Stimulated activated CD8-positive, alpha-beta memory T cell treated with anti-CD3 and anti-CD28 coated beads, Interleukin-7, amount 100 ng/mL, for 4 hours (primary cell): Measurements from ENCODE around the gene GPC1.

Source experiments
- DNase-seq, 2 donors: peaks; one replicate each; pipeline ENCODE4 v3.0.0-alpha.2; 2020; ENCODE audit warnings: low read depth in 2 of 2

GPC1 gene

DNA sequence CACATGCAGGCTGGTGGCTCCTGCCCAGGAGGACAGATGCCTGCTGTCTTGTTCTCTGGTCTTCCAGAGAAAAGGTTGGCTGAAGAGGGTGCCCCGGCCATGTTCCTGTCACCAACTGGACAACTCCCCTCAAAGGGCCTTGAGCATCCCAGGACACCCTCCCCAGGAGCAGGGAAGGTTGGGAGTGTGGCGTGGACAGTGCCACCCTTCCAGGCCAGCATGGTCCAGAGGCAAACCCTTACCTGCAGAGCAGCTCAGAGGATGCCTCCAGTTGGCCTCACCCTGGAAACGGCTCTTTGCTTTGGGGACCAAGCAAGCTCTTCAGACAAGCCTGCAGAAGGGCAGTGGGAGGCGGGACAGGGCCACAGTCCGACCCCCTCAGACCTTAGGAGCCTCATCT, 4.9 kb upstream of the GPC1 start:
- no peak for DNase-seq

DNA sequence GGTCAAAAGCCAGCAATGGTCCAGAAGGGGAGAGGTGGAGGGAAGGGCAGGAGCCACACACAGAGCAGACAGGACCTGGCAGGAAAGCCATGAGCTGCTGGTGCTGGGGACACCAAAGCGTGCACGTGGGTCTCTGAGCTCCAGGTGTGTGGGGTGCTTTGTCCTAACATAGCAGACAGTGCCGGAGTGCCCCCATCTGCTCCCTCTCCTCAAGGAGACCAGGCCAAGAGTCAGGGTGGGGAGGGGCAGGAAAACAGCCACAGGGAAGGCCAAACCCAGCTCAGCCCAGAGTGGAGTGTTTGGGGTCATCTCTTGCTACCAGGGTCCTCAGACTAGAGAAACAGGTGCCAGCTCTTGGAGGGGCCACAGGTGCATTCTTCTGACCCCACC, 4.2 kb upstream of the GPC1 start:
- no peak for DNase-seq

DNA sequence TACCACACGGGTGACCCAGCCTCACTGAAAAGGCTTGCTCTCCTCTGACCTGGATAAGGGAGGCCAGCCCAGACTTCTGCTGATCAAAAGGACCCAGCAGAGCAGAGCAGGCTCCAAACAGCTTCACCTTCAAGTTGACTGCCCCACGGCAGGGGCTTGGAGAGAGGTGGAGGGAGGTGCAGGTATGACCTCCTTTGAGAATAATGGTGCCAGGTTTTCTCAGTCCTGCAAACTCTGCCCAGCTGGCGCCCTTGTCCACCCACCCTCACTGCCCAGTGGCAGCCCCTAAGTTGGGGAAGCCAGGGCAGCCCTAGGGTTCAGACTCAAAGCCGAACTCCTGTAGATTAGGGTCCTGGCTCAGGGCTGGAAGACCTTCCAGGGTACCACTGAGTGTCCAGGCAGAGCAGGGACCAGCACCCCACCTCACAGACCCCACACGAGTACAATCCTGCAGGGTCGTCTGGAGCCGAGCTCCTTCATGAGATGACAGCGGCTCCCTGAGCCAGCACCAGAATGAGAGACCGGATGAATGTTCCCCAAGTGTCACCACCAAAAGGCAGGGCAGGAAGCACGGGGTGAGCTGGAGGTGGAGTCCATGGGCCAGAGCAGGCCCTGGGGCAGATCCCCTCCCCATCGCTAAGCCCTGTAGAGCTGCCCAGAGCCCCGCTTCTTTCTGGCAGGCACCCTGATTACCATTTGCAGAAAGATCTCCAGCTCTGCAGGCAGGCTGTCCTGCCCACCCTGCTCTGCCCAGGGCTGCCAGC, 3.6 kb upstream of the GPC1 start:
- DNase-seq = no peak

DNA sequence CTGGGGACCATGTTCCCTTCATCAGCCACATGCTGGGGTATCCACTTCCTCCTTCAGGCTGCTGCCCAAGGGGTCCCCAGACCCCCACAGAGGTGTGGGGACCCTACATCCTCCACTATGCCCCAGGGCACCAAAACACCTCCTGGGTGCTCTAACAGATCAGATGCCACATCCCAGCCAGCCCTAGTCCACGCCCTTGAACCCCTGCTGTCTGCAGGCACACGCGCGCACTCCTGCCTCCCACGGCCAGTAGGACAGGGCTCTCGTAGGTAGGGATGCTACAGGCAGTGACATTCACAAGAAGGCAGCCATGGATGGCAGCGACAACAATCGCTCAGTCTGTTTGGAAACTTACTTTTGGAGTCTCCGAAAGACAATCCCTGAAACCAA, 3.0 kb upstream of the GPC1 start:
- DNase-seq = no peak

DNA sequence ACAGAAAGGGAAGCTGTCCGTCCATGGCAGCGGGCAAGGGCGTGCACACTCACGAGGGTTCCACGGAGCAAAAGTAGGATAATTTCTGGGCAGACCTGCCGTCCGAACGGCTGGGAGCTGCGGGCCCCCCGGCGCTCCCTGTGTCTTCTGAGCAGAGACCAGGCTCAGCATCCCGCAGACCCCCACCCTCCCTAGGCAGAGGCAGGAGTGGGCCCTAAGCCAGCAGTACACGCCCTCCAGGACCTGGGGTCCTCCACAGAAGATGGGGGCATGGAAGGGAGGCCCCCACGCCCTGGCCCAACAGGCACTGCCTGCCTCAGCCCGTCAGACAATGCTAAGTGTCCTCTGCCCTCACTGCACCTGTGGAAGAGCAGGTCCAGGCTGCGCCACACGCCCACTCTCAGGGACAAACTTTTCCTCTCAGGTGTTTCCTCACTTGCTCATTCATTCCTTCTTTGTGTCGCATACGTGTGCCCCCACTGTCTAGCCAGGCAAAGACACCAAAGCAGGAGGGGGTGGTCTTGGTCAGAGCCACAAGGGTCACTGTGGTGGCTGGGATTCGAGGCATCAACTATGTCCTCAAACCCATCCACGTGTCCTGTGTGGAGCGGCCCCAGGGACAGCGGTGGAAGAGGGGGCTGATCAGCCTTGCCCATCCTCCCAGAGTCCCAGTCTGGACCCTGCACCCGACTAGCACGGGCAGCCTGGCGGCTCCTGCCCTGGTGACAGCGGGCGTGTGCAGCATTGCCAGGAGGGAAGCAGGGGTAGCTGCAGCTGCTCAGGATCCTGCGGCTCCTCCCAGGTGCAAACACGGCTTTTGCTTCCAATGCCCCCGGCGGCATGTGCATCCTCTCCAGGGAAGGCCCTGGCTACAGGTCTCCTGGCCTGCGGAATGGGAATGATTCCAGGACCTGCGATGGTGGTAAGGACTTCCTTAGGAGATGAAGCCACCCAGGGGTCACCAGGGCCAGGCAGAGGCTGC, 2.4 kb upstream of the GPC1 start:
- no peak for DNase-seq

DNA sequence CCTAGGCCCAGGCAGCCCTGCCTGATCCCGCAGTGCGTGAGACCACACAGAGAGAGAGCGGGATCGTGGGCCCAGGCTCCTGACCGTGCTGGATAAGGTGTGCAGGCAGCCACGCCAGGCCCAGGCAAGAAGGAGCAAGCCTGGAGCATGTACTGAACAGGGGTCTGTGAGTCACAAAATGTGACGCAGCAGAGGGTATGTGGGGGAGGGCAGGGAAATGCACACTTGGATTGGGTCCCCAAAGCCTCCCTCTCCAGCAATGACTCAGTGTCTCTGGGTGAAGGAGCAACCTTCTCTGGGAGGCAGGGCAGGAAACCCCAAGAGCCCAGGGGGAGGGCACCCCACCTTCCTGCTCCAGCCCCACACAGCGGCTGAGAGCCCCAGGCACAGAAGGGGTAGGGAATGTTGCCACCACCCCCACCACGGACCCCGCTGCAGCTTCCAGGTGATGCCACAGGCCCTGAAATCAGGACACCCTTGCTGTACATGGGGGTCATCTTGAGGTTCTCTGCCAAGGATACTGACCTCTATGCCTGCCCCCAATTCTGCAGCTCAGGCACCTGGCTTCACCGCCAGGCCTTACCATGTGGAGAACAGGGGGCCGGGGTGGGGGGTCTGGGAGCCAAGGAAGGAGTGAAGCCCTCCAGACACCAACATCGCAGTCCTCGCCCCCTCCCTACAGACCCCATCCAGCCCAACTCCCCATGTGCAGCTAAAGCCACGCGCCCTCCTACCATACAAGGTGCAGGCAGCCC, 1.3 kb upstream of the GPC1 start:
- DNase-seq = peak in 1 of 2 donors; percentile 5

DNA sequence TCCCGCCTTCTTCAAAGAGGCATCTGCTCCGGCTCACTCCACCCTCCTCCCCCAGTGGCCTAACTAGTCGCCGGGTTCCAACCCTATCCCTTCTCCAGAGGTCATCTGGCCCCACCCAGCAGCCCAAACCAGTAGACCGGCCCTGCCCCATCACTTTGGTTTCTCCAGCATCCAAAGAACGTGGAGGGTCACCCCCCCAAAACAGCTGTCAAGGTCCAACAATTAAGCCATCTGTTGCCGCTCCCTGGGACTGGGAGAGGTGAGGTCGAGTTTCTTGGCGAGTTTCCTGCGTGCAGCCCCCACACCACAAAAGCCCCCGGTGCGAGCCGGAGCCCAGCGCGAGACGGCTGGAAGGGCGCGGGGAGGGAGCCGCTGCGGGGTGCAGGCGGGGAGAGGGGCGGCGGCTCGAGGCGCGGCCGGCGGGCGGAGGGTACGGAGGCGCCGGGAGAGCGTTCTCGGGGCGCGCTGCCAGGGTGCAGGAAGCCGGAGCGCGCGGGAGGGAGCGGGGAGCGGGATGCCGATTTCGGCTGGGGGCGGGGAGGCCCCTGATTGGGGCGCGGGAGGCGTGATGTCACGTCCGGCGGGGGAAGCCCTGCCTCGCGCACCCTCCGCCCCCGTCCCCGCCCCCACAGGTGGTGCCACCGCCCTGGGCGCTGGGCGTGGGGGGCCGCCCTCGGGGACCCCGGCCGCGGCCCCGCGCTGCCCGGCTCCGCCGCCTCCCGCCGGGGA, 571 bp upstream of the GPC1 start:
- peak; percentile 79 to 85 for DNase-seq

DNA sequence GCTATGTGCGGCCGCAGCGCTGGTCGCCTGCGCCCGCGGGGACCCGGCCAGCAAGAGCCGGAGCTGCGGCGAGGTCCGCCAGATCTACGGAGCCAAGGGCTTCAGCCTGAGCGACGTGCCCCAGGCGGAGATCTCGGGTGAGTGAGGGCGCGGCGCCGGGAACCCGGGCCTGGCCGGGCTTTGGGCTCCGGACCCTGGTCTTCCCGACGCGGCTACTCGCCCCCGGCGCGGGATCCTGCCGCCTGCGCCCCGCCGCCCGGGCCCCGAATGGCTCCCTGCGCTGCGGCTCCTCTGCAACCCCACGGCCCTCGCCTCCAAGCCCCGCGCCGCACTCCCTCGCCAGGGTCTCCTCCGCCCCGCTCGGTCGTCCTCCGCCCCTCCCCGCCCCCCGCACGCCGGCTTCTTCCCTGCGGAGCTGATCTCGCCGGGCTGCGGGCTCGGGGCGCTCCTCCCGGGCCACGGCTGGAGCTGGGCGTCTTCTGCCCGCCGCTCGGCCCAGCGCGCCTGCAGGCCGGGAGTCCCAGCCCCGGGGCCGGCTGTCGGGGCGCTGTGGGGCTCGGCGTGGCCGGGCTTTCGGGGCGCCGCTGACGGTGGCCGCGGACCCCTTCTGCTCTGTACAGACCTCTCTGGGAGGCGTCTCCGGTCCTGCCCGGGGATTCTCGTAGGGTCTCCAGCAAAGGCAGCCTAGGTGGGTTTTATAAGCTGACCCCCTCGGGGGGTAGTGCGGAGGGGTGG, 652 bp downstream of the GPC1 start:
- DNase-seq = no peak

DNA sequence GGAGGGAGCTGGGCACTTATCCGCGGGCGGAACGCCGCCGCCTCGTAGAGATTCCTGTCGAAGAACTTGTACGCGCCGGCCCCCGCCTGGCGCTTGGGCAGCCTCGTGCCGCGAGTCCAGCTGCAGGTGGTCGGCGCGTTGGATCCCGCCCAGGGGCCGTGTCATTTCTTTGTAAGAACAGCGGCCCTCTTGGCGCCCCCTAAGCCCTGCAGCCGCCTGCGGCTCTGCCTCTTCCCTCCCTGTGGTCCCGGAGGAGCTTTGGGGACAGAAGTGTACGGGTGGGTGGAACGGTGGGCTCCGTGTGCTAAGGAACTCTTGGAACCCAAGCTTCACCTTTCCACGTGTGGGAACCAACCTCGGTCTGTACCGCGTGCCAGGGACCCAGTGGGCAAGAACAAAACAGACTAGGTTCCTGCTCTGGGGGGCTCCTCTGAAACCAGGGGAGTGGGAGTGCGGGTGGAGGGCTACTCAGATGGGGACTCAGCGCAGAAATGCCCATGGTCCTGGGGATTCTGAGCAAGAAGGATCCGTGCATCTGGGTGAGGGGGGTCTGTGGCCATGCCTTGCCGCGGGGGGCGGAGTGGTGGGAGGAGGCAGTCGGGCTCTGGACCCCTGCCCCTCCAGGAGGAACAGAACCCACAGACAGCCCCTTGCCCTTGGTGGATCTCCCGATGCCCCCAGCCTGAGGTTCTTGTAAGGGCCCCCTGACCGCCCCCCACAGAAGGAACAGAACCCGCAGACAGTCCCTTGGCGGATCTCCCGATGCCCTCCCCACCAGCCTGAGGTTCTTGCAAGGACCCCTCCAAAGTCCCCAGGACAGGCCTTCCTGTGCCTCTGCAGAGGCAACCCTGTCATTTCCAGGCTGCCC, 1.5 kb downstream of the GPC1 start:
- no peak for DNase-seq

DNA sequence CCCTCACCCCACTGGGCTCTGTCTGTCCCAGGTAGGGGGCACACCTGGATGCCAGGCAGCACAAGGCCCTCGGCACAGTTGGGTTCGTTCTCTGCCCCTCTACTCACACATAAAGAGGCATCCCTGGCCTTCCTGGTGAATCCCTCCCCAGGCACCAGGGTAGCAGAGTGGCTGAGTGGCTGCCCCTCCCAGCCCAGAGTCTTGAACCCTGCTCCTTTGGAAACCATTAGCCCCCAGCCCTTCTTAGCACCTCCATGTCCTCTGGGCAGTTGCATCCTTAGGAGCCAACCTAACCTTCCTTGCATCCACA, 2.0 kb downstream of the GPC1 start:
- DNase-seq = no peak

DNA sequence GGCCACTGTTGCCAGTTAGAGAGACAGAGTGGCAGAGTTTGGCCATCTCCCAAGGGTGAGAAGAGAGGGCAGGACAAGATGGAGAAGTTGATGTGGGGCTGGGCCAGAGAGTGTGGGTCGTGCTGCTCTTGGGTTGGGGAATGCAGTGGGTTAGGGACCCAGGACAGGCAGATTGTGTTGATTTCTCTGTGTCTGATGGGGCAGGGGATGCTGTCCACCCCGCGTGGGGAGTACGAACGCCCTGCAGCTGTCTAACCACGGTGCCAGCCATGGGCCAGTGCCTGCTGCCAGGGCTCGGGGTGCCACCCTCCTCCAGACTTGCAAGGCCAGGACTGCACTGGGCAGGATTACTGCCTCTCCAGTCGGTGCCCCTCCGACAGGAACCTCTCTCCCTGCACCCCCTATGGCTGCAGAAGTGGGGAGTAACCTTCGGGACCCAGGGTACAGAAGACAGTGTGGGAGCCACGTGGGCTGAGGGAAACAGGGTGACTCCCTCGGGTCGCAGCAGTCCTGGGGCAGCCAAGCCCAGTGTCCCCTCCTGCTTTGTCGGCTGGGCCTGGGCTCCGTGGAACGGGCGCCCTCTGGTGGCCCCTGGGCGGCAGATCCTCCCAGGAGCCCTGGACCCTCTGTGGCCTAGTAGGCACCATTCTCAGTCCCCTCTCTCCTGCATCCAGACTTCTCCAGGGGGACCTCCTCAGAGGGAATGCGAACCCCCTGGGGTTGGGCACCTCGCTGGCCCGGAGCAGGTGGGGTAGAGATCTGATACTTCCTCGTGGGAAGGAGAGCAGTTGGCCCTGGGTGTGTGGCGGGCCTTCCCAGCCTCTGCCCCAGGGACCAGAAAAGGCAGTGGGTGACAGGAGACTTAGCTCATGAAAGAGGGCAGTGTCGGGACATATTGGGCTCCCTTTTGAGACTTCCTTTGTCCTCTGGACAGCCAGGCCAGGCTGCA, 2.7 kb downstream of the GPC1 start:
- DNase-seq = peak; percentile 31 to 51

DNA sequence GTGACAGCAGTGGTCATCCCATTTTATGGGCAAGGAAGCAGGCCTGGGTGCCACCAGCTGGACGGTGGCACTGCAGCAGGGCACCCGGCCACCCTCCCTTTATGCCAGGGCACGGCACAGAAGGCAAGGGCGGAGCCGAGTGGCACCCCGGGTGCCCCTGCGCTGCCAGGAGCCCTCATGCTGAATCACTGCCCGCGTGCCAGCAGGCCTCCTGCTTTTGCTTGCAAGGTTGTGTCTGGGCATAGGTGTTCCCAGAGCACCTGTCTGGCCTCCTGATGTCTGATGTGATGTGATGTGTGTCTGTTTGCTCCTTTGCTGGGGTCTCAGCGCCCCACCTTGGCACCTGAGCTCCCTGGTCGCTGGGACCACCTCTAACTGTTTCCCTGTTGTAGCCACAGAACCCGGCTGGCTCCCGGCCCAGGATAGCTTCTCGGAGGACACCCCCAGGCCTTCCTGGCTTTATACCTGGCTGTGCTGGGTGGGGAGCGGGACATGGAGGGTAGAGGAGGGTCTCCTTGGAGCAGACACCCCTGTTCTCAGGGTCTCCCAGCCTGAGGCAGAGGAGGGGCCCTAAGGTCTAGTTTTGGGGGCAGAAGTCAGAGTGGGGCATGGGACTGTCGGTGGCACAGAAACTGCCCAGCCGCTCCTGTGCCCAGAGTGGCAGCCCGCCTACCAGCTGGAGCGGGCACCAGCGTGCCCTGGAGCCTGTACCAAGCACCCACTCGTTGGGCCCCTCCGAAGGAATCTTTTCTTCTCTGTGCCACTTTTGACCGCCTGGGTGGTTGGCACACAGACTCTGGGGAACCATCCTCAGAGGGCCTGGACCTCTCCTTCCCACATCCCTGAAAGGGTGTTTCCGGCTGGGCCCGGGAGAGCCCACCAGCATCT, 3.6 kb downstream of the GPC1 start:
- DNase-seq = no peak

DNA sequence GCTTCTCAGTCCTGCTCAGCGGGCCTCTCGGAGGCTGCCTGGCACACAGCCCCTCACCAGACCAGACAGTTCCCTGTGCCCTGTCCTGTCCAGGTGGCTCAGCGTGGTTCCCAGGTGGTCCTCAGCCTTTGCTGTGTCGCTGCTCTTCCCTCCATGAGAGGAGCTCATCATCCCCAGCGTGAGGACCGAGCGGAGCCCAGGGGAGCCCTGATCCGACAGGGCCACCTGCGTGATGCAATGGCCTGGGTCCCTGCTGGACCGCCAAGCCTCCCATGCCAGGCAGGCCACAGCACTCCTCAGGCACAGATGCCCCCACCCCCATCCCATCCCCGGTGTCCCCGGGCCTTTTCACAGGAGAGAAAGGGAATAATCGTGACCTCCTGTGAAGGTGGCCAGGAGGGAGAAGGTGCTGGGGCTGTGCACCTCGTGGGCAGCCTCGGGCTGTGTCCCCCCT, 4.3 kb downstream of the GPC1 start:
- no peak for DNase-seq

DNA sequence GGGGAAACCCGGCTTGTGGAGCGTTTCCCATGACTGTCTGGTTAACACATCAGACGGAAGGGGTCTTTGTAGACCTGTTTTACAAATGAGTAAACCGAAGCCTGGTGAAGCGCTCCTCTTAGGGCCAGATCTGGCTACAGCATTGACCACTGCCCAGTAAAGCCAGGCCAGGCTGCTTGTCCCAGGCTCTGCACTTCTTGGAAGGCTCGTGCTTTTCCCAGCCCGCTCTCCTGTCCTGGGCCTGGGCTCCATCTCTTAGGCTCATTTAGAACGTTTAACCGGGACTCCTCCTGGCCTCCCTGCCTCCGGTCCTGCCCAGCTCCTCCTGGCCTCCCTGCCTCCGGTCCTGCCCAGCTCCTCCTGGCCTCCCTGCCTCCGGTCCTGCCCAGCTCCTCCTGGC, 4.8 kb downstream of the GPC1 start:
- no peak for DNase-seq

DNA sequence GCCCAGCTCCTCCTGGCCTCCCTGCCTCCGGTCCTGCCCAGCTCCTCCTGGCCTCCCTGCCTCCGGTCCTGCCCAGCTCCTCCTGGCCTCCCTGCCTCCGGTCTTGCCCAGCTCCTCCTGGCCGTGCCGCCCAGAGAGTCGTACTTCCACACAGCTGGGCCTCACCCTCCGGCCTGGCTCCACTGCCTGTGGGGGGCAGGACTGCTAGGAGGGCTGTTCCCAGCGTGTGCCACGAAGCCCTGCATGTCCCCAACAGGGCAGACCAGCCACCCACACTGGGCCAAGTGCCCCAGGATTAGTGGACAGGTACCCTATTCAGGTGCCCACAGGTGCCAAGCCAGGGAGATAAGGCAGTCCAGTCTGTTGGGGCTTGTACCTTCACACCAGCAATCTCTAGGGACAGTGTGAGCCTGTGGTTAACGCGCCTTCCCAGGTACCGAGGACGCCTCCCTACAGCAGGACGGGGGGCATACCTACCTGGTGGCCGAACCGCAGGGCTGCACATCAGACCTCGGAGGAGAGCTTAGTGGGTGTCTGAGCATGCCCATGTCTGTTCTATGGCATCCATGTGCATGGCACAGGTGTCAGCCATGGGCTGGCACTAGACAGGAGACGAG, 5.3 kb downstream of the GPC1 start:
- DNase-seq = no peak

DNA sequence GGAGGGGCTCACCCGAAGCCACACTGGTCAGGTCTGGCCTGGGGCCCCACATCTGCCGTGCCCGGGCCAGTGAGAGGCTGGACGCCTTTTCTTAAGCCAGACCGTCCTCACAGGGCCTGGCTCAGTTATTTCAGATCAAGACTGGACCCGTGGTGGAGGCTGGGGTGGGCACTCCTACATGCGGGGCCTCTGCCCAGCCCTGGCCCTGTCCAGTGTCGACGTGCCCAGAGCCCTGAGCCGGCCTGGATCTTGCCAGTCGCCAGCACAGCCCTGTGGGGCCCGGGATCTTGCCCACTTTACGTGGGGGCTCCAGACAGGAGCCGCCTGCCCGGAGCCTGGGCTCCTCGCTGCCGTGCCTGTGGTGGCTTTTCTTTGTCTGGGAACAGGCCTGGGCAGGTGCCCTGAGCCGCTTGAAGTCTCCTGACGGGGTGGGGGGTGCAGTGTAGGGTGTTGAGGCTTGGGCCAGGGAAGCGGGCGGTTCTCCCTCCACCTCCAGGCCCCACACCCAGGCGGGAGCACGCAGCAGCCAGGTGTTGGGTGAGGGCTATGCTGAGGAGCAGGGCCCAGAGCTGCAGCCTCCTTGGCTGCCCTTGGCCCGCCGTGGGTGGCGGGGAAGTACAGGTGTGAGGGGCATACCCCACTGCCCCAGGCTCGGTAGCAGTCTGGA, 6.0 kb downstream of the GPC1 start:
- no peak for DNase-seq

DNA sequence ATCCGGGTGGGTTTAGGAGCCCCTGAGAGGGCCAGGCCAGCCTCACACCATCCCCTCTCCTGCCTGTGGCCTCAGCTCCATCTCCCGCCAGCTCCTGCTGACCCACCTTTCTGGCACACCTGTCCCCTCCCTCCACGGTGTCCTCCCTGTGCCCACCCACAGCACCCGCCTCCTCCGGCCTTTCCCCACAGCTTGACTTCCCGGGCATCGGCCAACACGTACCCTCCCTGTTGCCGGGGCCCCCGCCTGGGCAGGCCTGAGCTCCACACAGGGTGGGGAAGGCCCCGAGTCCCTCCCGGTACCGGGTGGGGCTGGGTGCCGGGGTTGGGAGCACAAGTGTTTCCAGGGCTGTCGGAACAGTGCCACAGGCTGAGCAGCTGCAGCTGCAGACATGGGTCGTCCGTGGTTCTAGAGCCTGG, 6.5 kb downstream of the GPC1 start:
- no peak for DNase-seq
